ENCODE measurements around the gene OR1N2.
"Not testable (repeated sequence)": the region's sequence is repeated elsewhere in the genome, so short reads cannot be mapped to it uniquely, and the experiment has no call there.

The OR1N2 gene

GRCh38 chr9:122561446-122561845 is 8.5 kb downstream of the OR1N2 start:
- H3K4me3 ChIP-seq (replicated peaks; ENCODE audit: low read depth, low read length): no peak overlapping the region
- TF ChIP-seq, protein P1, sequence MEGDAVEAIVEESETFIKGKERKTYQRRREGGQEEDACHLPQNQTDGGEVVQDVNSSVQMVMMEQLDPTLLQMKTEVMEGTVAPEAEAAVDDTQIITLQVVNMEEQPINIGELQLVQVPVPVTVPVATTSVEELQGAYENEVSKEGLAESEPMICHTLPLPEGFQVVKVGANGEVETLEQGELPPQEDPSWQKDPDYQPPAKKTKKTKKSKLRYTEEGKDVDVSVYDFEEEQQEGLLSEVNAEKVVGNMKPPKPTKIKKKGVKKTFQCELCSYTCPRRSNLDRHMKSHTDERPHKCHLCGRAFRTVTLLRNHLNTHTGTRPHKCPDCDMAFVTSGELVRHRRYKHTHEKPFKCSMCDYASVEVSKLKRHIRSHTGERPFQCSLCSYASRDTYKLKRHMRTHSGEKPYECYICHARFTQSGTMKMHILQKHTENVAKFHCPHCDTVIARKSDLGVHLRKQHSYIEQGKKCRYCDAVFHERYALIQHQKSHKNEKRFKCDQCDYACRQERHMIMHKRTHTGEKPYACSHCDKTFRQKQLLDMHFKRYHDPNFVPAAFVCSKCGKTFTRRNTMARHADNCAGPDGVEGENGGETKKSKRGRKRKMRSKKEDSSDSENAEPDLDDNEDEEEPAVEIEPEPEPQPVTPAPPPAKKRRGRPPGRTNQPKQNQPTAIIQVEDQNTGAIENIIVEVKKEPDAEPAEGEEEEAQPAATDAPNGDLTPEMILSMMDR (IDR thresholded peaks at IDR 0.05; ENCODE audit: low read depth, low read length, missing control alignments): no peak
- no peak for DNase-seq (ENCODE audit: extremely low read depth, low read depth)

DNA sequence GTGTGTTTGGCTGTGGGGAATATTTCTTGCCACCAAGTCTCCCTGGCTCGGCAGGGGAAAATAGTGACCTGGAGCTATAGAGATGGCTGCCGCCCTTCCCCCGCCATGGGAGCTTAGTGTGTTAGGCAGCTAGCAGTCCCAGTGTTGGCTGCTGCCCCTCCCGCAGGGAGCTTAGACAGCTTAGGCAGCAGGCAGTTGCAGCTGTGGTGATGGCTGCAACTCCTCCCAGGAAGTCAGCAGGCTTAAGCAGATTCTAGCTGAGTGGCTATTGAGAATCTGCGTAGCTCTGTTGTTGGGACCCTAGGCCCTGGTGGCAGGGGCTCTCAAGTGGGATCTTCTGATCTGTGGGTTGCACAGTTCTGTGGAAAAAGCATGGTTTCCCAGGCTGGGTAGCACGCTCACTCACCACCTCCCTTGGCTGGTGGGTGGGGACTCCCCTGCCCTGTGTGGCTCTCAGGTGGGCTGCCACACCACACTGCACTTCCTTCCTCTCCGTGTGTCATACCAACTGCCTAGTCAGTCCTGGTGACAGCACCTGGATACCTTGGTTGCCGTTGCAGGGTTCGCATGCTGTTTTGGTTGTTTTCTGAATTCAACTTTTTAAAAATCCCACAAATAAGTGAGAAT is 9.3 kb downstream of the OR1N2 start:
- H3K4me3 ChIP-seq (replicated peaks; ENCODE audit: low read depth, low read length): no peak overlapping the region
- DNase-seq (ENCODE audit: extremely low read depth, low read depth): no peak
- TF ChIP-seq, protein P1 (IDR thresholded peaks at IDR 0.05; ENCODE audit: low read depth, low read length, missing control alignments): no peak

DNA sequence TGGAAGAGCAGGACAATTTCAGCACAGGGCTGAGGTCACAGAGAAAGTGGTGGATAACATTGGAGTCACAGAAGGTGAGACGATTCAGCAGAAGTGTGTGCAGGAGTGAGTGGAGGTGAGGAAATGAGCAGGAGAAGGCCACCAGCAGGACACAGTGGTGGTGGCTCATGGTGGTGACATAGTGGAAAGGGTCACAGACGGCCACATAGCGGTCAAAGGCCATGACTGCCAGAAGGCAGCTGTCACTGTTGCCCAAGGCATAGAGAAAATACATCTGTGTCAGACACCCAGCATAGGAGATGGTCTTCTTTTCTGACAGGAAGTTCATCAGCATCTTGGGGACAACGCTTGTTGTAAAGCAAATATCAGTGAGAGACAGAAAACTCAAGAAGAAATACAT is 15.0 kb downstream of the OR1N2 start:
- H3K4me3 ChIP-seq (replicated peaks; ENCODE audit: low read depth, low read length): no peak overlapping the region
- no peak for DNase-seq (ENCODE audit: extremely low read depth, low read depth)
- TF ChIP-seq, protein P1 (IDR thresholded peaks at IDR 0.05; ENCODE audit: low read depth, low read length, missing control alignments): no peak

DNA sequence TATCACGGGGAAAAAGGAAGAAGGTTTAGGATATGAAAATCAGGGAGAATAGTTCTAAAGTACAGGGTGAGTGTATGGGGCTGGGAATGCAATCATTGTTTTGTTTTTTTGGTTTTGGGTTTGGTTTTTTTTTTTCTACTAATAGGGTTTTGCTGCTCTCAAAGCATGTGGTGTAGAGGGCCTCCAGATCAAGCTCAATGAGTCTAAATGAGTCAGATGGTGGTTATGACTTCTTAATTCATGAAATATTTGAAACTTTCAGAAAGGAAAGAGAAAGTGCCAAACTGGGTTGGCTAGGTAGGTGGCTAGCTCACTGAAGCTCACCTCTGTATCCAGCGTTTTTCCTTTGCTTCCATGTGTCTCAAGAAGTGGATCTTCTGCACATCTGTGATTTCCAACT is 19.5 kb downstream of the OR1N2 start:
- no peak overlapping the region for H3K4me3 ChIP-seq (replicated peaks; ENCODE audit: low read depth, low read length)
- DNase-seq (ENCODE audit: extremely low read depth, low read depth): no peak
- TF ChIP-seq, protein P1 (IDR thresholded peaks at IDR 0.05; ENCODE audit: low read depth, low read length, missing control alignments): no peak

DNA sequence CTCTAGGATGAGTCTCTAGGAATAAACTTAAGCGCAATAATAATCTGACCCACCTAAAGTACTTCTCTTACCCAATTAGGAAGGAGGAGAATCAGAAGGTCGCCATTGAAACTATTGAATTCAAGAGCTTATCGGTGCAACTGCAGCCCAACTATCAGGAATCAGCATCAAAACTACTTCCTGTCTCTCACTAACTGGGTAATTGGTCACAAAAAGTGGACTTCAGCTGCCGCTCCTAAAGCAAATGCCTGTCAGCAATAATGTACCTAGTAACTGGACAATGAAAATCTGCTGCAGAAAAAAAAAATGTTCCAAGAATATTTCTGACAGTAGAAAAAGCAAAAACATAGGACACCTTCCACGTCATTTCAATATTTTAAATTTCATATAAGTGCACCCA is 27.0 kb downstream of the OR1N2 start:
- no peak for DNase-seq (ENCODE audit: extremely low read depth, low read depth)
- no peak overlapping the region for H3K4me3 ChIP-seq (replicated peaks; ENCODE audit: low read depth, low read length)
- TF ChIP-seq, protein P1 (IDR thresholded peaks at IDR 0.05; ENCODE audit: low read depth, low read length, missing control alignments): no peak

GRCh38 chr9:122580360-122580759 is 27.4 kb downstream of the OR1N2 start:
- TF ChIP-seq, protein P1 (IDR thresholded peaks at IDR 0.05; ENCODE audit: low read depth, low read length, missing control alignments): no peak
- DNase-seq (ENCODE audit: extremely low read depth, low read depth): peak; percentile 31
- H3K4me3 ChIP-seq (replicated peaks; ENCODE audit: low read depth, low read length): no peak overlapping the region

DNA sequence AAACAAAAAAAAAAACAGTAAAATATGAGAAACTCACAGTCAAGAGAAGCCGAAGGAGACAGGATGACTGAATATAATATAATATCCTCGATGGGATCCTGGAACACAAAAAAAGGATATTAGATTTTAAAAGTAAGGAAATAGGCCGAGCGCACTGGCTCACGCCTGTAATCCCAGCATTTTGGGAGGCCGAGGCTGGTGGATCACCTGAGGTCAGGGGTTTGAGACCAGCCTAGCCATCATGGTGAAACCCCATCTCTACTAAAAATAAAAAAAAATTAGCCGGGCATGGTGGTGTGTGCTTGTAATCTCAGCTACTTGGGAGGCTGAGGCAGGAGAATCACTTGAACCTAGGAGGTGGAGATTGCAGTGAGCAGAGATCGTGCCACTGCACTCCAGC is 30.4 kb downstream of the OR1N2 start, which contains the start of gene OR1L8:
Gene OR1L8, minus strand, starts transcription at position 101 of the 400 bp plus-strand sequence. CDS start 14,907 bp downstream, outside the sequence.
- not testable (repeated sequence) for H3K4me3 ChIP-seq (replicated peaks; ENCODE audit: low read depth, low read length); DNase-seq (ENCODE audit: extremely low read depth, low read depth)
